Tibial nerve (tissue), 4 donors: Measurements from ENCODE around the gene PDE3B. TPM values are rescaled to one million over a fixed set of nuclear protein-coding genes. Genes with fewer than 3 reads are reported as not detected.
"Not testable (repeated sequence)": the region's sequence is repeated elsewhere in the genome, so short reads cannot be mapped to it uniquely, and the experiment has no call there.

Experiments
- DNase-seq, 2 donors: peaks; one replicate each; pipeline ENCODE4 v3.0.0-alpha.2; 2019; ENCODE audit warnings: low spot score in 2 of 2
- H3K27ac ChIP-seq, 4 donors: fragments of 200-600 bp; sonication (generic) in 3 of 4; one replicate each; pipeline ENCODE4 v1.5.1; 2017 to 2019; ENCODE audit warnings: mild to moderate bottlenecking in 1 of 4
- H3K27me3 ChIP-seq, 2 donors: fragments of 200-600 bp; sonication (generic) in 1 of 2; one replicate each; pipeline versions ENCODE4 v1.5.1 to v1.6.0; 2017 to 2019
- H3K36me3 ChIP-seq, 3 donors: fragments of 200-600 bp; sonication (generic); one replicate each; pipeline ENCODE4 v1.5.1; 2018 to 2019
- H3K4me1 ChIP-seq, 4 donors: fragments of 200-600 bp; sonication (generic) in 3 of 4; one replicate each; pipeline ENCODE4 v1.5.1; 2017 to 2019
- H3K4me3 ChIP-seq, 4 donors: fragments of 200-600 bp; sonication (generic) in 3 of 4; one replicate each; pipeline ENCODE4 v1.5.1; 2017 to 2019; ENCODE audit warnings: mild to moderate bottlenecking in 1 of 4, moderate library complexity in 1 of 4
- H3K9me3 ChIP-seq, 4 donors: fragments of 200-600 bp; sonication (generic) in 3 of 4; one replicate each; pipeline ENCODE4 v1.5.1; 2017 to 2019
- EP300 ChIP-seq, 2 donors: sonication (generic); formaldehyde crosslinking; IDR thresholded peaks; one replicate each; pipeline ENCODE4 v1.6.1; 2017; ENCODE audit warnings: antibody characterized with exemption in 2 of 2, mild to moderate bottlenecking in 1 of 2
- POLR2A ChIP-seq, 2 donors: fragments of 450-650 bp; IDR thresholded peaks; one replicate each; pipeline ENCODE4 v1.6.1; 2017; ENCODE audit warnings: antibody characterized with exemption in 2 of 2, mild to moderate bottlenecking in 2 of 2, moderate library complexity in 2 of 2
- WGBS, 2 donors: methylation state at CpG; one replicate each; pipeline ENCODE4 v1.1.5; 2018; 5-methylcytosine and 5-hydroxymethylcytosine counted together
- total RNA-seq, 4 donors: library from RNA; depleted of rRNA; stranded (reverse); fragments of >200 nt; gene quantifications; one replicate each; pipeline ENCODE4 v1.1.0, GENCODE V29; 2016
- TF ChIP-seq, protein P1 (sequence below), 5 experiments: fragments of 200-600 bp in 3 of 5; fragments of 450-650 bp in 2 of 5; sonication (generic) in 3 of 5; IDR thresholded peaks; one replicate each; pipeline ENCODE4 v1.5.1; 2016 to 2019; ENCODE audit warnings: antibody characterized with exemption in 5 of 5, mild to moderate bottlenecking in 3 of 5, moderate library complexity in 2 of 5

PDE3B gene
- total RNA-seq, 4 donors from 2014 or later: 15.3 to 39.9 (median 26.4) TPM

DNA sequence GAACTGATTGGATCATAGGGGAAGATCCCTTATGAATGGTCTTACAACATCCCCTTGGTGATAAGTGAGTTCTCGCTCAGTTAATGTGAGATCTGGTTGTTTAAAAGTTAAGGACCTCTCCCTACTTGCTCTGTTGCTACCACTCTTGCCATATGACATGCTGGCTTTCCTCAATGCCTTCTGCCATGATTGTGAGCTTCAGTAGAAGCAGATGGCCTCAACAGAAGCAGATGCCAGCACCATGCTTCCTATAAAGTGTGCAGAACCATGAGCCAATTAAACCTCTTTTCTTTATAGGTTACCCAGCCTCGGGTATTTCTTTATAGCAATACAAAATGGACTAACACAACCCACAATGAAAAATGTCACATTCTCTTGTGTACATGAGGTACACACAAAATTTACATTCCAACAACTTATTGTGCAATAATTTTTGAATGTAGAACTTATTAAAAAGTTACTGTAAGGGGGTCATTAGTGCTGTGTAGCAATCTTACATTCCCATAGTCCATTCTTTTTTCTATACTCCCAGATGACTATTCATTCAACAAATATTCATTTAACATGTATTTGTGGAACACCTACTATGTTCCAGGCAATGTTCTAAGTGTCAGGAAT, 238.1 kb downstream of the PDE3B start:
- Histone ChIP-seq H3K4me1 (peaks cover 0 to 4% (median 0%) of the 10 kb centered on the region in 4 donors), H3K36me3 (peaks cover 0 to 22% (median 0%) of the 10 kb centered on the region in 3 donors), H3K27me3 (no peaks in the 10 kb centered on the region), H3K9me3 (no peaks in the 10 kb centered on the region), H3K4me3 (no peak overlapping the region), H3K27ac (no peak overlapping the region)
- DNase-seq: no peak
- WGBS, 2 donors: 91 to 96% methylated on average over 2 of the region's 2 CpGs
- TF ChIP-seq EP300 (IDR thresholded peaks at IDR 0.05) (no peak), POLR2A (IDR thresholded peaks at IDR 0.05) (no peak)
- TF ChIP-seq, protein P1, sequence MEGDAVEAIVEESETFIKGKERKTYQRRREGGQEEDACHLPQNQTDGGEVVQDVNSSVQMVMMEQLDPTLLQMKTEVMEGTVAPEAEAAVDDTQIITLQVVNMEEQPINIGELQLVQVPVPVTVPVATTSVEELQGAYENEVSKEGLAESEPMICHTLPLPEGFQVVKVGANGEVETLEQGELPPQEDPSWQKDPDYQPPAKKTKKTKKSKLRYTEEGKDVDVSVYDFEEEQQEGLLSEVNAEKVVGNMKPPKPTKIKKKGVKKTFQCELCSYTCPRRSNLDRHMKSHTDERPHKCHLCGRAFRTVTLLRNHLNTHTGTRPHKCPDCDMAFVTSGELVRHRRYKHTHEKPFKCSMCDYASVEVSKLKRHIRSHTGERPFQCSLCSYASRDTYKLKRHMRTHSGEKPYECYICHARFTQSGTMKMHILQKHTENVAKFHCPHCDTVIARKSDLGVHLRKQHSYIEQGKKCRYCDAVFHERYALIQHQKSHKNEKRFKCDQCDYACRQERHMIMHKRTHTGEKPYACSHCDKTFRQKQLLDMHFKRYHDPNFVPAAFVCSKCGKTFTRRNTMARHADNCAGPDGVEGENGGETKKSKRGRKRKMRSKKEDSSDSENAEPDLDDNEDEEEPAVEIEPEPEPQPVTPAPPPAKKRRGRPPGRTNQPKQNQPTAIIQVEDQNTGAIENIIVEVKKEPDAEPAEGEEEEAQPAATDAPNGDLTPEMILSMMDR (IDR thresholded peaks at IDR 0.05): no peak

DNA sequence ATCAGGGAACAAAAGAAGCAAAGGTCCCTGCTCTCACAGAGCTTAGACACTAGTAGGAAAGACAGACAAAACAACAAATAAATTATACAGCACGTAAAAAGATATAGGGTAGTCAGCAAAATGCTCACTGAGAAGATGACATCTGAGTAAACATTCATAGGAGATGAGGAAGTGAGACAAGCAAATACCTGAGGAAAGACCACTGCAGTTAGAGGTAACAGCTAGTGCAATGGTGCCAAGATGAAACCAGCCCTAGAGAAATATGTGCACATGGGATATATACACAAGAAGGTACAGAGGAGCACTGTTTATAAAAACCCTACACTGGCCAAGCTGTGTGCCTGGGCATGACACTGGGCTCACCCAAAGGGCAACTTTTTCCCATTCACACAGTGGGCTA, 238.6 kb downstream of the PDE3B start:
- Histone ChIP-seq H3K4me3 (no peak overlapping the region), H3K9me3 (no peaks in the 10 kb centered on the region), H3K27me3 (no peaks in the 10 kb centered on the region), H3K36me3 (peaks cover 0 to 17% (median 0%) of the 10 kb centered on the region in 3 donors), H3K4me1 (peaks cover 0 to 4% (median 0%) of the 10 kb centered on the region in 4 donors), H3K27ac (no peak overlapping the region)
- 90 to 92% methylated on average over 1 of the region's 1 CpG for WGBS, 2 donors
- DNase-seq: no peak
- TF ChIP-seq, protein P1 (IDR thresholded peaks at IDR 0.05): no peak
- TF ChIP-seq EP300 (IDR thresholded peaks at IDR 0.05) (no peak), POLR2A (IDR thresholded peaks at IDR 0.05) (no peak)

DNA sequence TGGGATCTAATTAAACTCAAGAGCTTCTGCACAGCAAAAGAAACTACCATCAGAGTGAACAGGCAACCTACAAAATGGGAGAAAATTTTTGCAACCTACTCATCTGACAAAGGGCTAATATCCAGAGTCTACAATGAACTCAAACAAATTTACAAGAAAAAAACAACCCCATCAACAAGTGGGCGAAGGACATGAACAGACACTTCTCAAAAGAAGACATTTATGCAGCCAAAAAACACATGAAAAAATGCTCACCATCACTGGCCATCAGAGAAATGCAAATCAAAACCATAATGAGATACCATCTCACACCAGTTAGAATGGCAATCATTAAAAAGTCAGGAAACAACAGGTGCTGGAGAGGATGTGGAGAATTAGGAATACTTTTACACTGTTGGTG, 240.1 kb downstream of the PDE3B start:
- H3K27me3 ChIP-seq: not testable (repeated sequence)
- 83 to 100% methylated on average over 1 of the region's 1 CpG for WGBS, 2 donors

DNA sequence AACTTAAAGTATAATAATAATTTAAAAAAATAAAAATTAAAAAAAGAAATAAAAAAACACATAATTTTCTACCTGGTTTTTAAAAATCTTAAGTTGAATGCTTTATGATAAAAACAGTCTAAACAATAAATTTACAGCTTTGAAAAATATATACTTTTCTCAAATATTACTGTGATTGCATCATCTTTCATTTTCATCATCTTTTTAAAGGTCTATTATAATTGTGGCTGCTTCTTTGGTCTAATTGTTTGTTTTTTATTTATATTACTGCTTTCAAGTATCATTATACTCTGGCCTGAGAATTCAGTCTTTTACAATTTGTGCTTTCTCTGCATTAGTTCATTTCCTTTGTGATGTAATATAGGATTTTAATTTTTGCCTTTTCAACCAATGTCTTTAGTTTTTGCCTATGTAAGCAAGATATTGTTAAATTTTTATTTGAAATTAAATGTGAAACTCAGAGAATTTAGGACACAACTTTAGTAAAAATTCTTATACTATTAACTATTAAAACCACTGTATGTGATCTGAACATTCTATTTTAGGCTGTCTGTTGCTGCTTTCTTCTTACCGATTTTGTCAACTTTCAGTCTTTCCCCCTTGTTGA, 241.2 kb downstream of the PDE3B start:
- TF ChIP-seq, protein P1 (IDR thresholded peaks at IDR 0.05): no peak
- TF ChIP-seq POLR2A (IDR thresholded peaks at IDR 0.05) (no peak), EP300 (IDR thresholded peaks at IDR 0.05) (no peak)
- DNase-seq: no peak
- H3K4me3 ChIP-seq: no peak overlapping the region
- H3K4me1 ChIP-seq: peaks cover 0 to 12% (median 0%) of the 10 kb centered on the region in 4 donors
- H3K27ac ChIP-seq: no peak overlapping the region
- no peaks in the 10 kb centered on the region for H3K9me3 ChIP-seq
- H3K36me3 ChIP-seq: peaks cover 0 to 4% (median 0%) of the 10 kb centered on the region in 3 donors
- no peaks in the 10 kb centered on the region for H3K27me3 ChIP-seq
- WGBS, 2 donors: 88% methylated on average over 1 of the region's 1 CpG

More for the DNA sequence above, 240.1 kb downstream of the PDE3B start:
- H3K9me3 ChIP-seq, H3K36me3 ChIP-seq, H3K27ac ChIP-seq, H3K4me1 ChIP-seq, DNase-seq, H3K4me3 ChIP-seq: not testable (repeated sequence)

DNA sequence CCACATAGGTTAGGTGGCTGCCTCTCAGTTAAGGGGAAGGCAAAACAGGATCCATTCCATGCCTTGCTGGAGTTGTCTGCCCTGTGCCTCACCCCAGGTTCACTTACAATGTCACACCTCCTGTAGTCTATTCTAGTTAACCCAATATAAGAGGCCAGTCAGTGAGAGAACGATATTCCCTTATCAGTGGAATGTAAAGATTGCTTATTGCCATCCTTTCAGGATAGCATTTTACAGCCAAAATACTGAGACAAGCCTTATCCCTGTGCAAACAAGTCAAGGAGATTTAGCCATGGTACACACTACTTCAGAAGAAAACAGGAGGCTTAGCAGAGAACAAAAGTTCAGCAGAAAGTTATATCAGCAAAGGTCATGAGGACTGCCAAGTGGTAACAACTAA, 242.9 kb downstream of the PDE3B start:
- TF ChIP-seq EP300 (IDR thresholded peaks at IDR 0.05) (no peak), POLR2A (IDR thresholded peaks at IDR 0.05) (no peak)
- TF ChIP-seq, protein P1 (IDR thresholded peaks at IDR 0.05): no peak
- peaks cover 0 to 3% (median 0%) of the 10 kb centered on the region in 3 donors for H3K36me3 ChIP-seq
- no peak overlapping the region for H3K4me3 ChIP-seq
- WGBS, 2 donors: 61 to 65% methylated on average over 1 of the region's 1 CpG
- peaks cover 0 to 22% (median 0%) of the 10 kb centered on the region in 4 donors for H3K4me1 ChIP-seq
- no peaks in the 10 kb centered on the region for H3K27me3 ChIP-seq
- H3K9me3 ChIP-seq: no peaks in the 10 kb centered on the region
- DNase-seq: no peak
- no peak overlapping the region for H3K27ac ChIP-seq
